Adrenal gland (tissue), 5 donors: ENCODE measurements around the gene SHF.

Source experiments
- POLR2A ChIP-seq, 2 donors: fragments of 450-650 bp; IDR thresholded peaks; one replicate each; pipeline ENCODE4 v1.6.1; 2017; ENCODE audit warnings: antibody characterized with exemption in 2 of 2, mild to moderate bottlenecking in 2 of 2, moderate library complexity in 1 of 2
- TF ChIP-seq, protein P1 (sequence below), 6 experiments: fragments of 450-650 bp in 4 of 6; fragments of 200-600 bp in 2 of 6; sonication (generic) in 1 of 6; IDR thresholded peaks; 1 replicate in 5 of 6; 2 replicates in 1 of 6; pipeline versions ENCODE4 v1.5.1 to v1.8.0; 2016 to 2021; ENCODE audit warnings: antibody characterized with exemption in 6 of 6, mild to moderate bottlenecking in 2 of 6, moderate library complexity in 1 of 6
- donor health status: DM: no; HTN: no; CAD: no.

DNA sequence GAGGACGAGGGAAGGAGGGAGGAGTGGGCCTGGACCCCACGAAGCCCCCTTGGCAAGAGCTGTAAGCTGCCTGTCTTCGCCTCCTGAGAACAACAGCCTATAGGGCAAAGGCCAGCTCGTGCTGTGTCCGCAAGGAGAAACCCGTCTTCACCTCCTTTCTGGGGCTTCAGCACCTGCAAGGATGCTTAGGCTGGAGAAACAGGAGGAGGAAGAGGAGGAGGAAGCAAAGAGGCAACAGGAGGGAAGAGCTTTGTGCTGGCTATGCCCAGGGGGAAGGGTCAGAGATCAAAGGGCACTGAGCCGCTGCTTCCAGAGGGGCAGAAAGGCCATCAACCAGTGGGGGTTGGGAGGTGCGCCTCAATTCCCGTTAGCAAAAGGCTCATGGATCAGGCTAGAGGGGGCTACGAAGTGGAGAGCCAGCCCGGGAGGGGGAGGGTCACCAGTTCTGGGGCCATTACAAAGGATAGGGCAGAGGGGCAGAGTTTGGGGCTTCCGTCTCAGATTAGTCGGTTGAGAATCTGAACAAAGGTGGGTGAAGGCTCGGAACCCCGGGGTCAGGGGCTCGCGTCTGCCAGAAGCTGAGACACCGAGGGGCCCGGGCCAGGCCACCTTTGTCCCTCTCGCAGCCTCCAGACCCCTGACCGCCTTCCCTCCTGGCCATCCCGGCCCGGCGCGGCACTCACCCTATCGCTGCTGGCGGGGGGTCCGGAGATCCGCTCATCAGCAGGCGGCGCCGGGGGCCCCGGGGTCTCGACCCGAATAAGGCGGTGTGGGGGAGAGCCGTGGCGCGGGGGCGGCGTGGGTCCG, 792 bp downstream of the SHF start:
- TF ChIP-seq, protein P1, sequence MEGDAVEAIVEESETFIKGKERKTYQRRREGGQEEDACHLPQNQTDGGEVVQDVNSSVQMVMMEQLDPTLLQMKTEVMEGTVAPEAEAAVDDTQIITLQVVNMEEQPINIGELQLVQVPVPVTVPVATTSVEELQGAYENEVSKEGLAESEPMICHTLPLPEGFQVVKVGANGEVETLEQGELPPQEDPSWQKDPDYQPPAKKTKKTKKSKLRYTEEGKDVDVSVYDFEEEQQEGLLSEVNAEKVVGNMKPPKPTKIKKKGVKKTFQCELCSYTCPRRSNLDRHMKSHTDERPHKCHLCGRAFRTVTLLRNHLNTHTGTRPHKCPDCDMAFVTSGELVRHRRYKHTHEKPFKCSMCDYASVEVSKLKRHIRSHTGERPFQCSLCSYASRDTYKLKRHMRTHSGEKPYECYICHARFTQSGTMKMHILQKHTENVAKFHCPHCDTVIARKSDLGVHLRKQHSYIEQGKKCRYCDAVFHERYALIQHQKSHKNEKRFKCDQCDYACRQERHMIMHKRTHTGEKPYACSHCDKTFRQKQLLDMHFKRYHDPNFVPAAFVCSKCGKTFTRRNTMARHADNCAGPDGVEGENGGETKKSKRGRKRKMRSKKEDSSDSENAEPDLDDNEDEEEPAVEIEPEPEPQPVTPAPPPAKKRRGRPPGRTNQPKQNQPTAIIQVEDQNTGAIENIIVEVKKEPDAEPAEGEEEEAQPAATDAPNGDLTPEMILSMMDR (IDR thresholded peaks at IDR 0.05): no peak
- no peak for TF ChIP-seq POLR2A (IDR thresholded peaks at IDR 0.05)
